ENCODE data around the gene ARHGAP24.

DNA sequence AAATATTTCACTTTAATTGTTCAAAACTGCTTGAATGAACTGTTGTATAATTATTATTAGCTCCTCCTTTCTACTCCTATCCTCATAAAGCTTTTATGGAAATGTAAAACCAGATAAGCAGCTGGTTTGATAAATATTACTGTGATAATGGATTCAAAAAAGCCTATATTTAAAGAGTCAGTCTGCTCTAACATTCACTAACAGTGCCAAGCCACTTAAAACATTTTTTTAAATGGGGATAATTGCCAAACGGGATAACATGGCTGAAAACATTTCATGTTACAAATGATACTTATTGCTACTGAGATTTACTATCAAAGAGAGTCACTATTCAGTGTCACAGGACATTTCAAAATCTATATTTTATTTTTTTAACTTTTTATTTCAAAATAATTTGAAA, 17.4 kb downstream of the ARHGAP24 start:
- TF ChIP-seq, protein P1, sequence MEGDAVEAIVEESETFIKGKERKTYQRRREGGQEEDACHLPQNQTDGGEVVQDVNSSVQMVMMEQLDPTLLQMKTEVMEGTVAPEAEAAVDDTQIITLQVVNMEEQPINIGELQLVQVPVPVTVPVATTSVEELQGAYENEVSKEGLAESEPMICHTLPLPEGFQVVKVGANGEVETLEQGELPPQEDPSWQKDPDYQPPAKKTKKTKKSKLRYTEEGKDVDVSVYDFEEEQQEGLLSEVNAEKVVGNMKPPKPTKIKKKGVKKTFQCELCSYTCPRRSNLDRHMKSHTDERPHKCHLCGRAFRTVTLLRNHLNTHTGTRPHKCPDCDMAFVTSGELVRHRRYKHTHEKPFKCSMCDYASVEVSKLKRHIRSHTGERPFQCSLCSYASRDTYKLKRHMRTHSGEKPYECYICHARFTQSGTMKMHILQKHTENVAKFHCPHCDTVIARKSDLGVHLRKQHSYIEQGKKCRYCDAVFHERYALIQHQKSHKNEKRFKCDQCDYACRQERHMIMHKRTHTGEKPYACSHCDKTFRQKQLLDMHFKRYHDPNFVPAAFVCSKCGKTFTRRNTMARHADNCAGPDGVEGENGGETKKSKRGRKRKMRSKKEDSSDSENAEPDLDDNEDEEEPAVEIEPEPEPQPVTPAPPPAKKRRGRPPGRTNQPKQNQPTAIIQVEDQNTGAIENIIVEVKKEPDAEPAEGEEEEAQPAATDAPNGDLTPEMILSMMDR (IDR thresholded peaks at IDR 0.05) = no peak
- TF ChIP-seq EP300 (IDR thresholded peaks at IDR 0.05) = no peak
